WTC11 (cell line): Measurements from ENCODE around the gene RACK1. TPM values are rescaled to one million over a fixed set of nuclear protein-coding genes. Genes with fewer than 3 reads are reported as not detected.

Experiments
- ATAC-seq: fragments of 200-7000 bp; cut with Tn5 transposase; 2 replicates; pipeline ENCODE4 v1.10.0; 2021; ENCODE audit warnings: mild to moderate bottlenecking, moderate library complexity
- CTCF ChIA-PET: fragments of 300-600 bp; sonication (Branson Sonifier 250); formaldehyde crosslinking; loops from one replicate; lab custom pipeline; 2021; ENCODE audit warnings: antibody characterized with exemption; lab: Charles Lee
- POLR2A ChIA-PET: fragments of 350-600 bp; sonication (Branson Sonifier 250); formaldehyde crosslinking; loops from one replicate; lab custom pipeline; 2021; ENCODE audit warnings: antibody characterized with exemption; lab: Charles Lee
- DNase-seq: peaks from one replicate; pipeline ENCODE4 v3.0.0; 2021; ENCODE audit warnings: low spot score
- H3K27ac Mint-ChIP-seq: 2 replicates; pipeline ENCODE4 v1.8.0; 2021; ENCODE audit warnings: mixed read lengths
- H3K27me3 Mint-ChIP-seq: 2 replicates; pipeline ENCODE4 v1.8.0; 2021; ENCODE audit warnings: low read depth, mild to moderate bottlenecking, moderate library complexity, mixed read lengths
- H3K36me3 Mint-ChIP-seq: 2 replicates; pipeline ENCODE4 v1.8.0; 2021; ENCODE audit warnings: mixed read lengths
- H3K4me1 Mint-ChIP-seq: 2 replicates; pipeline ENCODE4 v1.8.0; 2022; ENCODE audit warnings: mixed read lengths
- H3K4me3 Mint-ChIP-seq: 2 replicates; pipeline ENCODE4 v1.8.0; 2021; ENCODE audit warnings: mild to moderate bottlenecking, moderate library complexity, mixed read lengths
- H3K9me3 Mint-ChIP-seq: 2 replicates; pipeline ENCODE4 v1.8.0; 2021; ENCODE audit warnings: mixed read lengths
- ATF1 ChIP-seq: sonication (generic); formaldehyde crosslinking; IDR thresholded peaks from 2 replicates; pipeline ENCODE4 v1.8.1; 2023; ENCODE audit warnings: mild to moderate bottlenecking, moderate library complexity, missing genetic modification reagents
- CREB1 ChIP-seq: sonication (generic); formaldehyde crosslinking; IDR thresholded peaks from 2 replicates; pipeline ENCODE4 v1.8.0; 2023; ENCODE audit warnings: mild to moderate bottlenecking, missing genetic modification reagents
- ESRRA ChIP-seq: sonication (generic); formaldehyde crosslinking; IDR thresholded peaks from 2 replicates; pipeline ENCODE4 v1.8.1; 2022; ENCODE audit warnings: mild to moderate bottlenecking, missing genetic modification reagents, borderline replicate concordance
- GABPB1 ChIP-seq: sonication (generic); formaldehyde crosslinking; IDR thresholded peaks from 2 replicates; pipeline ENCODE4 v1.8.1; 2023; ENCODE audit warnings: mild to moderate bottlenecking, missing genetic modification reagents
- JAZF1 ChIP-seq: fragments of 250-450 bp; sonication (Bioruptor Pico); IDR thresholded peaks from 2 replicates; pipeline ENCODE4 v1.9.0; 2021; ENCODE audit warnings: moderate library complexity, mild to moderate bottlenecking, inconsistent platforms
- JUN ChIP-seq: sonication (generic); formaldehyde crosslinking; IDR thresholded peaks from 2 replicates; pipeline ENCODE4 v1.8.0; 2023; ENCODE audit warnings: mild to moderate bottlenecking, missing genetic modification reagents
- MXD4 ChIP-seq: fragments of 250-450 bp; sonication (Bioruptor Pico); IDR thresholded peaks from 2 replicates; pipeline ENCODE4 v1.8.0; 2021; ENCODE audit warnings: mild to moderate bottlenecking, moderate library complexity, borderline replicate concordance
- NR1H2 ChIP-seq: sonication (generic); formaldehyde crosslinking; IDR thresholded peaks from 2 replicates; pipeline ENCODE4 v1.9.0; 2021; ENCODE audit warnings: mild to moderate bottlenecking, moderate library complexity, missing genetic modification reagents
- NR2C2 ChIP-seq: sonication (generic); formaldehyde crosslinking; IDR thresholded peaks from 2 replicates; pipeline ENCODE4 v1.8.0; 2022; ENCODE audit warnings: mild to moderate bottlenecking, missing genetic modification reagents
- OVOL2 ChIP-seq: fragments of 250-450 bp; sonication (Bioruptor Pico); IDR thresholded peaks from 2 replicates; pipeline ENCODE4 v1.9.0; 2021; ENCODE audit warnings: mild to moderate bottlenecking, borderline replicate concordance
- PRRX2 ChIP-seq: fragments of 250-450 bp; sonication (Bioruptor Pico); IDR thresholded peaks from 2 replicates; pipeline ENCODE4 v1.8.0; 2021; ENCODE audit warnings: mild to moderate bottlenecking
- RELA ChIP-seq: sonication (generic); formaldehyde crosslinking; IDR thresholded peaks from 2 replicates; pipeline ENCODE4 v1.8.1; 2022; ENCODE audit warnings: missing genetic modification reagents, mild to moderate bottlenecking, borderline replicate concordance
- RORB ChIP-seq: fragments of 250-450 bp; sonication (Bioruptor Pico); IDR thresholded peaks from 2 replicates; pipeline ENCODE4 v1.9.0; 2021; ENCODE audit warnings: mild to moderate bottlenecking
- SMAD4 ChIP-seq: sonication (generic); formaldehyde crosslinking; IDR thresholded peaks from 2 replicates; pipeline ENCODE4 v1.8.0; 2022; ENCODE audit warnings: mild to moderate bottlenecking, missing genetic modification reagents
- ZNF121 ChIP-seq: sonication (generic); formaldehyde crosslinking; IDR thresholded peaks from 2 replicates; pipeline ENCODE4 v1.8.0; 2023; ENCODE audit warnings: missing genetic modification reagents
- ZNF232 ChIP-seq: sonication (generic); formaldehyde crosslinking; IDR thresholded peaks from 2 replicates; pipeline ENCODE4 v1.8.0; 2022; ENCODE audit warnings: mild to moderate bottlenecking, missing genetic modification reagents
- ZNF263 ChIP-seq: sonication (generic); formaldehyde crosslinking; IDR thresholded peaks from 2 replicates; pipeline ENCODE4 v1.8.1; 2022; ENCODE audit warnings: low read depth, mild to moderate bottlenecking, moderate library complexity, missing genetic modification reagents
- ZNF396 ChIP-seq: fragments of 250-450 bp; sonication (Bioruptor Pico); IDR thresholded peaks from 2 replicates; pipeline ENCODE4 v1.8.0; 2021; ENCODE audit warnings: mild to moderate bottlenecking, moderate library complexity, borderline replicate concordance
- total RNA-seq: library from RNA; stranded (reverse); gene quantifications from 3 replicates; pipeline ENCODE4 v1.2.3, GENCODE V29; 2021
- TF ChIP-seq, protein P1 (sequence below): sonication (generic); formaldehyde crosslinking; IDR thresholded peaks from 2 replicates; pipeline ENCODE4 v1.8.1; 2023; ENCODE audit warnings: mild to moderate bottlenecking, missing genetic modification reagents, borderline replicate concordance
- TF ChIP-seq, protein P2 (sequence below): fragments of 250-450 bp; sonication (Bioruptor Pico); IDR thresholded peaks from 2 replicates; pipeline ENCODE4 v1.9.0; 2021; ENCODE audit warnings: mild to moderate bottlenecking
- TF ChIP-seq, protein P3 (sequence below): sonication (generic); formaldehyde crosslinking; IDR thresholded peaks from 2 replicates; pipeline ENCODE4 v1.8.1; 2023; ENCODE audit warnings: mild to moderate bottlenecking, missing genetic modification reagents
- TF ChIP-seq, protein P4 (sequence below): sonication (generic); formaldehyde crosslinking; IDR thresholded peaks from 2 replicates; pipeline ENCODE4 v1.8.0; 2022; ENCODE audit warnings: mild to moderate bottlenecking, missing genetic modification reagents
- TF ChIP-seq, protein P5 (sequence below): sonication (generic); formaldehyde crosslinking; IDR thresholded peaks from 2 replicates; pipeline ENCODE4 v1.8.1; 2023; ENCODE audit warnings: mild to moderate bottlenecking, missing genetic modification reagents, moderate library complexity
- TF ChIP-seq, protein P6 (sequence below): sonication (generic); formaldehyde crosslinking; IDR thresholded peaks from 2 replicates; pipeline ENCODE4 v1.8.1; 2022; ENCODE audit warnings: missing genetic modification reagents, borderline replicate concordance
- TF ChIP-seq, protein P7 (sequence below): sonication (generic); formaldehyde crosslinking; IDR thresholded peaks from 2 replicates; pipeline ENCODE4 v1.8.1; 2023; ENCODE audit warnings: mild to moderate bottlenecking, missing genetic modification reagents, moderate library complexity

The RACK1 gene
- total RNA-seq, 1 experiment from 2014 or later = 2,360 TPM

DNA sequence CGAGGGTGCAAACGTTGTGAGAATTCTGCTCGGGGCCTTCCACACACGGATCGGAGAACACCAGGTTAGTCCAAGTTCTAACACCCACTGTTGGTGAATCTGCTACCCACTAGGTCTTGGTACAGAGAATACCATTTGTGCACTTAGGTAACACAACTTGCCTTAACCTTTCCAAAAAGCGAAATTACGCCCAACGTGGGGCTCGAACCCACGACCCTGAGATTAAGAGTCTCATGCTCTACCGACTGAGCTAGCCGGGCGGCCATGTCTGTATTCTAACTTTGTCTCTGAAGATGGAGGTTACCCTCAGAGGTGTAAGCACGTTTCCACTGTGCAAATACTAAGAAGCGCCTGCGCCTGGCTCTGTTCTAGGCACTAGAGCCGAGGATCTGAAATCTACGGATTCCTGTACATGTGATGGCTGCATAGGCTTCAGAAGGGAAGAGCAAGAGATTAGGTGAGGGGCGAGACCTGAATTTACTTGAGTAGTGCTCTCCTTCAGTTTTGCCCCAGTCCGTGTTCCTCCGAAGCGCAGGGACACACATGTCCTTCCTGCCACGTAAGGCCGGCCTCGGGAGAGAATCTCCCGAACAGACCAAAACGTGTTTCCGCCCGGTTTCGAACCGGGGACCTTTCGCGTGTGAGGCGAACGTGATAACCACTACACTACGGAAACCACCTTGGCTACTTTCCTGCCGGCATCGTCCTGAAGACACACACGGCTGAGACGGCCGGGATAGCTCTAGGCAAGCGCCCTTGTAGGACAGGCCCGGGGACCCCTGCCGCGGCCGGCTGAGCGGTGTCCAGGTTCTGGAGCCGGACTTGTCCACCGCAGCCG, 21.7 kb downstream of the RACK1 start:
- POLR2A ChIA-PET = interaction anchor here (1.0 to 2.1 kb wide), 3 partner anchors 15 to 30 kb away, joined by 3 to 6 read pairs (median 3); partner anchors contain the start of gene RACK1
- Mint-ChIP-seq H3K9me3 (no peaks in the 10 kb centered on the region), H3K27me3 (peaks cover 20% of the 10 kb centered on the region), H3K36me3 (peaks cover 2% of the 10 kb centered on the region; the same call in 1 of the 2 replicates), H3K4me3 (peak overlapping the region; percentile 99), H3K4me1 (peaks cover 23% of the 10 kb centered on the region), H3K27ac (peak overlapping the region; percentile 92)
- CTCF ChIA-PET = interaction anchor here (1.0 to 2.6 kb wide), 3 partner anchors 15 to 38 kb away, joined by 5 to 16 read pairs (median 6); partner anchors contain the start of gene TRIM7
- ATAC-seq (peak; percentile 58), DNase-seq (peak; percentile 99)
- no peak for TF ChIP-seq JAZF1 (CRISPR knock-in tag)
- no peak for TF ChIP-seq ZNF121
- no peak for TF ChIP-seq RORB (CRISPR knock-in tag)
- TF ChIP-seq, protein P1, sequence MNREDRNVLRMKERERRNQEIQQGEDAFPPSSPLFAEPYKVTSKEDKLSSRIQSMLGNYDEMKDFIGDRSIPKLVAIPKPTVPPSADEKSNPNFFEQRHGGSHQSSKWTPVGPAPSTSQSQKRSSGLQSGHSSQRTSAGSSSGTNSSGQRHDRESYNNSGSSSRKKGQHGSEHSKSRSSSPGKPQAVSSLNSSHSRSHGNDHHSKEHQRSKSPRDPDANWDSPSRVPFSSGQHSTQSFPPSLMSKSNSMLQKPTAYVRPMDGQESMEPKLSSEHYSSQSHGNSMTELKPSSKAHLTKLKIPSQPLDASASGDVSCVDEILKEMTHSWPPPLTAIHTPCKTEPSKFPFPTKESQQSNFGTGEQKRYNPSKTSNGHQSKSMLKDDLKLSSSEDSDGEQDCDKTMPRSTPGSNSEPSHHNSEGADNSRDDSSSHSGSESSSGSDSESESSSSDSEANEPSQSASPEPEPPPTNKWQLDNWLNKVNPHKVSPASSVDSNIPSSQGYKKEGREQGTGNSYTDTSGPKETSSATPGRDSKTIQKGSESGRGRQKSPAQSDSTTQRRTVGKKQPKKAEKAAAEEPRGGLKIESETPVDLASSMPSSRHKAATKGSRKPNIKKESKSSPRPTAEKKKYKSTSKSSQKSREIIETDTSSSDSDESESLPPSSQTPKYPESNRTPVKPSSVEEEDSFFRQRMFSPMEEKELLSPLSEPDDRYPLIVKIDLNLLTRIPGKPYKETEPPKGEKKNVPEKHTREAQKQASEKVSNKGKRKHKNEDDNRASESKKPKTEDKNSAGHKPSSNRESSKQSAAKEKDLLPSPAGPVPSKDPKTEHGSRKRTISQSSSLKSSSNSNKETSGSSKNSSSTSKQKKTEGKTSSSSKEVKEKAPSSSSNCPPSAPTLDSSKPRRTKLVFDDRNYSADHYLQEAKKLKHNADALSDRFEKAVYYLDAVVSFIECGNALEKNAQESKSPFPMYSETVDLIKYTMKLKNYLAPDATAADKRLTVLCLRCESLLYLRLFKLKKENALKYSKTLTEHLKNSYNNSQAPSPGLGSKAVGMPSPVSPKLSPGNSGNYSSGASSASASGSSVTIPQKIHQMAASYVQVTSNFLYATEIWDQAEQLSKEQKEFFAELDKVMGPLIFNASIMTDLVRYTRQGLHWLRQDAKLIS = no peak
- no peak; the same call in 1 of the 2 replicates for TF ChIP-seq RELA (CRISPR knock-in tag)
- TF ChIP-seq OVOL2 = peak; percentile 88
- TF ChIP-seq NR2C2 = no peak
- TF ChIP-seq, protein P2, sequence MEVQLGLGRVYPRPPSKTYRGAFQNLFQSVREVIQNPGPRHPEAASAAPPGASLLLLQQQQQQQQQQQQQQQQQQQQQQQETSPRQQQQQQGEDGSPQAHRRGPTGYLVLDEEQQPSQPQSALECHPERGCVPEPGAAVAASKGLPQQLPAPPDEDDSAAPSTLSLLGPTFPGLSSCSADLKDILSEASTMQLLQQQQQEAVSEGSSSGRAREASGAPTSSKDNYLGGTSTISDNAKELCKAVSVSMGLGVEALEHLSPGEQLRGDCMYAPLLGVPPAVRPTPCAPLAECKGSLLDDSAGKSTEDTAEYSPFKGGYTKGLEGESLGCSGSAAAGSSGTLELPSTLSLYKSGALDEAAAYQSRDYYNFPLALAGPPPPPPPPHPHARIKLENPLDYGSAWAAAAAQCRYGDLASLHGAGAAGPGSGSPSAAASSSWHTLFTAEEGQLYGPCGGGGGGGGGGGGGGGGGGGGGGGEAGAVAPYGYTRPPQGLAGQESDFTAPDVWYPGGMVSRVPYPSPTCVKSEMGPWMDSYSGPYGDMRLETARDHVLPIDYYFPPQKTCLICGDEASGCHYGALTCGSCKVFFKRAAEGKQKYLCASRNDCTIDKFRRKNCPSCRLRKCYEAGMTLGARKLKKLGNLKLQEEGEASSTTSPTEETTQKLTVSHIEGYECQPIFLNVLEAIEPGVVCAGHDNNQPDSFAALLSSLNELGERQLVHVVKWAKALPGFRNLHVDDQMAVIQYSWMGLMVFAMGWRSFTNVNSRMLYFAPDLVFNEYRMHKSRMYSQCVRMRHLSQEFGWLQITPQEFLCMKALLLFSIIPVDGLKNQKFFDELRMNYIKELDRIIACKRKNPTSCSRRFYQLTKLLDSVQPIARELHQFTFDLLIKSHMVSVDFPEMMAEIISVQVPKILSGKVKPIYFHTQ (CRISPR knock-in tag) = peak; percentile 89
- no peak for TF ChIP-seq CREB1 (CRISPR knock-in tag)
- no peak for TF ChIP-seq ZNF396 (CRISPR knock-in tag)
- TF ChIP-seq, protein P3, sequence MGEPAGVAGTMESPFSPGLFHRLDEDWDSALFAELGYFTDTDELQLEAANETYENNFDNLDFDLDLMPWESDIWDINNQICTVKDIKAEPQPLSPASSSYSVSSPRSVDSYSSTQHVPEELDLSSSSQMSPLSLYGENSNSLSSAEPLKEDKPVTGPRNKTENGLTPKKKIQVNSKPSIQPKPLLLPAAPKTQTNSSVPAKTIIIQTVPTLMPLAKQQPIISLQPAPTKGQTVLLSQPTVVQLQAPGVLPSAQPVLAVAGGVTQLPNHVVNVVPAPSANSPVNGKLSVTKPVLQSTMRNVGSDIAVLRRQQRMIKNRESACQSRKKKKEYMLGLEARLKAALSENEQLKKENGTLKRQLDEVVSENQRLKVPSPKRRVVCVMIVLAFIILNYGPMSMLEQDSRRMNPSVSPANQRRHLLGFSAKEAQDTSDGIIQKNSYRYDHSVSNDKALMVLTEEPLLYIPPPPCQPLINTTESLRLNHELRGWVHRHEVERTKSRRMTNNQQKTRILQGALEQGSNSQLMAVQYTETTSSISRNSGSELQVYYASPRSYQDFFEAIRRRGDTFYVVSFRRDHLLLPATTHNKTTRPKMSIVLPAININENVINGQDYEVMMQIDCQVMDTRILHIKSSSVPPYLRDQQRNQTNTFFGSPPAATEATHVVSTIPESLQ (CRISPR knock-in tag) = no peak
- TF ChIP-seq, protein P4, sequence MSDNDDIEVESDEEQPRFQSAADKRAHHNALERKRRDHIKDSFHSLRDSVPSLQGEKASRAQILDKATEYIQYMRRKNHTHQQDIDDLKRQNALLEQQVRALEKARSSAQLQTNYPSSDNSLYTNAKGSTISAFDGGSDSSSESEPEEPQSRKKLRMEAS (CRISPR knock-in tag) = peak; percentile 63
- no peak for TF ChIP-seq MXD4
- TF ChIP-seq SMAD4 (CRISPR knock-in tag) = no peak
- no peak for TF ChIP-seq JUN
- peak; percentile 91 for TF ChIP-seq PRRX2 (CRISPR knock-in tag)
- TF ChIP-seq, protein P5, sequence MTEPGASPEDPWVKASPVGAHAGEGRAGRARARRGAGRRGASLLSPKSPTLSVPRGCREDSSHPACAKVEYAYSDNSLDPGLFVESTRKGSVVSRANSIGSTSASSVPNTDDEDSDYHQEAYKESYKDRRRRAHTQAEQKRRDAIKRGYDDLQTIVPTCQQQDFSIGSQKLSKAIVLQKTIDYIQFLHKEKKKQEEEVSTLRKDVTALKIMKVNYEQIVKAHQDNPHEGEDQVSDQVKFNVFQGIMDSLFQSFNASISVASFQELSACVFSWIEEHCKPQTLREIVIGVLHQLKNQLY (CRISPR knock-in tag) = no peak
- TF ChIP-seq, protein P6, sequence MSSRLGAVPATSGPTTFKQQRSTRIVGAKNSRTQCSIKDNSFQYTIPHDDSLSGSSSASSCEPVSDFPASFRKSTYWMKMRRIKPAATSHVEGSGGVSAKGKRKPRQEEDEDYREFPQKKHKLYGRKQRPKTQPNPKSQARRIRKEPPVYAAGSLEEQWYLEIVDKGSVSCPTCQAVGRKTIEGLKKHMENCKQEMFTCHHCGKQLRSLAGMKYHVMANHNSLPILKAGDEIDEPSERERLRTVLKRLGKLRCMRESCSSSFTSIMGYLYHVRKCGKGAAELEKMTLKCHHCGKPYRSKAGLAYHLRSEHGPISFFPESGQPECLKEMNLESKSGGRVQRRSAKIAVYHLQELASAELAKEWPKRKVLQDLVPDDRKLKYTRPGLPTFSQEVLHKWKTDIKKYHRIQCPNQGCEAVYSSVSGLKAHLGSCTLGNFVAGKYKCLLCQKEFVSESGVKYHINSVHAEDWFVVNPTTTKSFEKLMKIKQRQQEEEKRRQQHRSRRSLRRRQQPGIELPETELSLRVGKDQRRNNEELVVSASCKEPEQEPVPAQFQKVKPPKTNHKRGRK (CRISPR knock-in tag) = no peak
- 0 out of 2 replicates have a peak, but pooled peaks have one; percentile 34 for TF ChIP-seq NR1H2 (CRISPR knock-in tag)
- TF ChIP-seq ESRRA (CRISPR knock-in tag) = no peak
- no peak for TF ChIP-seq ATF1 (CRISPR knock-in tag)
- TF ChIP-seq ZNF232 (CRISPR knock-in tag) = 0 out of 2 replicates have a peak, but pooled peaks have one; percentile 36
- no peak; the same call in 1 of the 2 replicates for TF ChIP-seq ZNF263 (CRISPR knock-in tag)
- TF ChIP-seq, protein P7, sequence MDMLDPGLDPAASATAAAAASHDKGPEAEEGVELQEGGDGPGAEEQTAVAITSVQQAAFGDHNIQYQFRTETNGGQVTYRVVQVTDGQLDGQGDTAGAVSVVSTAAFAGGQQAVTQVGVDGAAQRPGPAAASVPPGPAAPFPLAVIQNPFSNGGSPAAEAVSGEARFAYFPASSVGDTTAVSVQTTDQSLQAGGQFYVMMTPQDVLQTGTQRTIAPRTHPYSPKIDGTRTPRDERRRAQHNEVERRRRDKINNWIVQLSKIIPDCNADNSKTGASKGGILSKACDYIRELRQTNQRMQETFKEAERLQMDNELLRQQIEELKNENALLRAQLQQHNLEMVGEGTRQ (CRISPR knock-in tag) = no peak
- peak; percentile 34; the same call in 1 of the 2 replicates for TF ChIP-seq GABPB1 (CRISPR knock-in tag)
